G401.6 (cell line): Measurements from ENCODE around the gene EYA2.
"Not testable (repeated sequence)": the region's sequence is repeated elsewhere in the genome, so short reads cannot be mapped to it uniquely, and the experiment has no call there.

Experiments used
- FAIRE-seq: peaks from 2 replicates; lab custom pipeline; 2012; peaks lifted over from hg19 to GRCh38; lab: Jason Lieb, UNC

Gene EYA2

DNA sequence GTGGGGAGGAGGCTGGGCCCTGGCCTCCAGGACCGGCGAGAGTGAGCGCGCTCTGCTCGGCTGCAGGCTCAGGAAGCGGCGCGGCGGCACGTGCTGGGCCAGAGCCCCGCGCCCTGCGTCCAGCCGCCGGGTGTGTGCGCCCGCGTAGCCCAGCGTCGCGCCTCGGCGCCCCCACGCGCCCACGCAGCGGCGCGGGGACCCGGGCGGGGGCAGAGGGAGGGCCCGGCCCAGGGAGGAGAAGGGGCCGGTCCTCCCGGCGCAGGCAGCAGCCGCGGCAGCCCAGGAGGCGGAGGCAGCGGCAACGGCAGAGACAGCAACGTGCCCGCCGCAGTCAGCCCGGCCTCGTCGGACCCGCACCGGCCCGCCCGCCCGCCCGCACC is at the start of gene EYA2:
EYA2 (plus strand) TSS at position 265 of the 380 bp plus-strand sequence. CDS start 95,168 bp downstream, outside the sequence.
- no peak for FAIRE-seq

GRCh38 chr20:46844965-46845364 is 49.7 kb upstream of the EYA2 start:
- FAIRE-seq: no peak

DNA sequence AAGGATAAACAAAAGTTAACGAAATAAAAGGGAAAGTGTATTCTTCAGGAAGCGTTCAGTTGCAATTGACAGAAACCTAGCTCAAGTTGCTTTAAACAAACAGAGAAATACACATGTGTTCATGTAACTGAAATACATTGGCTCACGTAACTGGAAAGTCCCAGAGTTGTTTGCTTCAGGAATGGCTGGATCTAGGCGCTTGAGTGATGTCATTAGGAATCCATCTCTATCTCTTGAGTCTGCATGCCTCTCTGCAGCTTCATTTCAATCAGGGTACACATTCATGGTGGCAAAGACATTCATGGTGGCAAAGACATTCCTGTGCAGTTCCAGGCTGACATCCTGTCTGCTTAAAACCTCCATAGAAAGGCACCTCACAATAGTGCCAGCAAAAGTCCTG is 45.4 kb upstream of the EYA2 start:
- FAIRE-seq: no peak

GRCh38 chr20:46849751-46850150 is 44.9 kb upstream of the EYA2 start:
- FAIRE-seq: no peak

DNA sequence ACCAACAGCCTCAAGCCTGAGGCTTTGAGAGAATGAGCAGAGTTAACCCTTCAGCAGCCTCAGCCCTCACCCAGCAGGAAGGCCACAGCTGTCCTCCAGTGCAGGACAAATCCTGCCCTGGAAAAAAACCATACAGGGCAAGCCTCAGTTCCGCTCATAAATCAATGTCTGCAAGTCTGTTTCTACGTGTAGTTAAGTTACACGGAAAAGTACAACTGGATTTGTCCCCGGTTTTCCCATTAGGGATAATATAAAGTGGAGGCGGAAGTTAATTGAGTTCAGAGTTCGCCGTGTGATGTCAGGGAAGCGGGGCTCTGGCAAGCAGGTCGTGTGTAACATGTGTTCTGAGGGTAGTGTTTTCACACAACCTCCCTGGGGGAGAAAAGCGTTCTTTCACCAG is 44.2 kb upstream of the EYA2 start:
- no peak for FAIRE-seq

DNA sequence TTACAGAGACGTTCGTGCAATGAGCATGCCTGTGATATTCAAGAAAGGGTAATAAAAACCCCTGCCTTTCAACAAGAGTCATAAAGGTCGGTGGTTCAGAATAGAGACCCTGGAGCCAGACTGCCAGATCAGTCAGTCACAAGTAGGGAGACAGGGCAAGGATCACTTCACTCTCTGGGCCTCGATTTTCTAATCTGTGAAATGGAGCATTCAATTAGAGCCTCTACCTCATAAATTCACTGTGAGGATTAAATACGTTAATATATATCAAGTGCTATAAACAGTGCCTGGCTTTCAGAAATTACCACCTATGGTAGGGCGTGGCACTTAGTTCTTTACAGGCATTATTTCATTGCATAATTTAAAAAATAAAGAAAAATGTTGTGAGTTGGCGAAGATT is 43.7 kb upstream of the EYA2 start:
- no peak for FAIRE-seq

DNA sequence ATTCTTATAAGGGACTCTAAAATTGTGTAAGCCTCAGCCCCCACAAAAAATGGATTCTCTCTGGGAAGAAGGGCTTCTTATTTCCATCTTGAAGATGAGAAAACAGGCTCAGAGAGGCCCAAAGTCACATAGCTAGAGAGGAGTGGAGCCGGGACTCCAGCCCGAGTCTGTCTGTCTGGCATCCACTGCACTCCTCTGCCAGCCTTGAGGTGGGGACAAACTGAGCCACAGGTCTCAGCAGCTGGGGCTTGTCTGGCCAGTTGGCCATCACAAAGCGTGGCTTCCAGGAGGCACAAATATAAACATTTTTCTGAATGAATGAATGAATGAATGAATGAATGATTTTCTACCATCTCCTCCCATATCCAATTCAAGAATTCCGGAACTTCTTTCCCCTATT is 42.9 kb upstream of the EYA2 start:
- no peak for FAIRE-seq

DNA sequence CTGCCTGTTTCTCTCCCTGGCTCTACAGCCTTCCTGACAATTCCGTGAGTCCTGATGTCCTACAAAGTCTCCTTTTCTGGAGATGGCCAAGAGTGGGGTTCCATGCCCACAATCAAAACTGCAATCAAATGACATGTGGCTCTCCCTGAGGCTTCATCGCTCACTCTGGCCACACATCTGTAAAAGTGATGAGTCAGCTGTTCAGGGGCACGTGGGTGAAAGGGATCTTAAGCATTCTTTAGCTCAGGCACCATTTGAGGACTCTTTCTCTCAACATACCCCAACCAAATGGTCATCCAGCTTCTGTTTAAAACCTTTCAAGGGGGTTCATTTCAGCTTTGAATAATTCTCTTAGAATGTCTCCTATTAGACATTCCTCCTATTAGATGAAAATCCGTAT is 42.3 kb upstream of the EYA2 start:
- no peak for FAIRE-seq

- no peak for FAIRE-seq
Observed at GRCh38 chr20:46853926-46854325, 40.7 kb upstream of the EYA2 start.

- no peak for FAIRE-seq
Observed at GRCh38 chr20:46857061-46857831, 37.4 kb upstream of the EYA2 start.

DNA sequence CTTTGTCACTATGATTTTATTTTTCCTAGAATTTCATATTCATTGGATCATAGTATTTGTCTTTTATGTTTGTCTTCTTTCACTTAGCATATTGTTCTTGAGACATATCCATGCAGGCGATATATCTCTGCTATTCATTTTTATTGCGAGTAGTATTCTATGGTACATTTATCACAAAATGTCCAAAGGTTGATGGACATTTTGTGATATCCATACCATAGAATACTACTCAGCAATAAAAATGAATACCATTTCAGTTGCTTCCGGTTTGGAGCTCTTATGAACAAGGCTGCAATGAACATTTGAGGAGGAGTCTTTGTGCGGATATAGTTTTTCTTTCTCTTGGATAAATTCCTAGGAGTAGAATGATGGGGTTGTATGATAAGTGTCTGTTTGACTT is 28.8 kb upstream of the EYA2 start:
- FAIRE-seq: no peak

DNA sequence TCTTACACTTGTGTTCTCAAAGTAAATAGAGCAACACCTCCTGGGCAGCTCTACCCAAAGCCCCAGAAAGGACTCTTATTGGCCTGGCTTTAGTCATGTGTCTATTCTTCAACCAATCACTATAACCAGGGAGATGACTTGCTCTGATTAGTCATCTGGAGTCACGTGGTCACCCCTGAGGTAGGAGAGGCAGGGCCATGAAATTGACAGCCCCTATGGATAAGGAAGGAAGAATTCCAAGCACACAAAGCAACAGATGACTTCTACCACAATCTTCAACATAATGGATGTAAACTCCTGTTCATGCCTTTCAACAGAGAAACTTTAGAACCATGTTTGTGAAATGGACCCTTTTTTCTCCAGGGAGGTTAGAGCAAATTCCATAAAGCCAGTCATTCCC is 24.6 kb upstream of the EYA2 start:
- no peak for FAIRE-seq

- no peak for FAIRE-seq
Observed at GRCh38 chr20:46872328-46873211, 22.1 kb upstream of the EYA2 start.

- no peak for FAIRE-seq
Observed at GRCh38 chr20:46875059-46875458, 19.6 kb upstream of the EYA2 start.

GRCh38 chr20:46879386-46879785 is 15.3 kb upstream of the EYA2 start:
- no peak for FAIRE-seq

DNA sequence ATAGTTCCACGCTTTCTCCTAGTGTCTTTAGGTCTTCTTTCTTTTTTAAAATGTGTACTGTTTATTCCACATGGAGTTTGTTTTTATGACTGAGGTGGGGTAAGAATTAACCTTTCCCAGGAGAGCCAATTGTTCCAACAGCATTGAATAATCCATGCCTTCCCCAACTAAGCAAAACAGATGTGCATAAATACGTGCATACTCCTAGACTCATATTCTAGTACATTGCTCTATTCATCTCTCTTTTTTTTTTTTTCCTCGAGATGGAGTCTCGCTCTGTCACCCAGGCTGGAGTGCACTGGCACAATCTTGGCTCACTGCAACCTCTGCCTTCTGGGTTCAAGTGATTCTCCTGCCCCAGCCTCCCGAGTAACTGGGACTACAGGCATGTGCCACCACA is 14.7 kb upstream of the EYA2 start:
- FAIRE-seq: not testable (repeated sequence)

DNA sequence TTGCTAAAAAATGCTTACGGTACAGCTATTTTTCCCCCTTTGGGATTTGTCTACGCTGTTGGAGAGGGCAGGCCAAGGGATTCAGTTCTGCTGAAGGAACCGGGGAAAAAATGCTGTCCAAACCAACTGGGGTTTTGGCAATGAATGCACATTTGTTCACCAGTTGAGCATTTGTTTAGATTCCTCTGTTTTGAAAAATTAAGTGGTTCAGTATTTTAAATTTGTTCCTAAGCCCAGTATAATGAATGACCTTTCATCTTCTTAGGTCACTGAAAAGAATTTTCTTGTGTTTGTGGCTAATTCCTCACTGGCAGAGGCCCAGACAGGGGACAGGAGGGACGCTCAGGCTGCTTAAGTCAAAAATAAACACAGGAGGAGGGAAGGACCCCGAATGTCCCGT is 10.8 kb upstream of the EYA2 start:
- FAIRE-seq: no peak

DNA sequence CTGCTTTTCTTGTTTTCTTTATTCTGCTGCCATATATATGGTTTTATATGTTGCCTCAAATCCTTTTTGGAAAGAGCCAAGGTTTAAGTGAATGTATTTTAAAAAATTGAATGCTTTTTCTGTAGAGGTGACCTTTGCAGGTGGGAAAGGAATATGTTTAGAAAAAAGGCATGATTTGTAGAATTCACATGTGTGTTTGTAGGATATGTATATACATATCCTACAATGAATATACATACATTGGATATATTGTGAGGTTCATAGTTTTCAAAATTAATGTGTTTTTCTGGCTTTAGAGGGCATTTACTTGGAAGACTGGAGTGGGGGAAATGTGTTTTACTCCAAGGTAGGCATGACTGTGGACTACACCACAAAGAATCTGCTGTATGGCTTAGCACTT is 4.0 kb upstream of the EYA2 start:
- FAIRE-seq: no peak

DNA sequence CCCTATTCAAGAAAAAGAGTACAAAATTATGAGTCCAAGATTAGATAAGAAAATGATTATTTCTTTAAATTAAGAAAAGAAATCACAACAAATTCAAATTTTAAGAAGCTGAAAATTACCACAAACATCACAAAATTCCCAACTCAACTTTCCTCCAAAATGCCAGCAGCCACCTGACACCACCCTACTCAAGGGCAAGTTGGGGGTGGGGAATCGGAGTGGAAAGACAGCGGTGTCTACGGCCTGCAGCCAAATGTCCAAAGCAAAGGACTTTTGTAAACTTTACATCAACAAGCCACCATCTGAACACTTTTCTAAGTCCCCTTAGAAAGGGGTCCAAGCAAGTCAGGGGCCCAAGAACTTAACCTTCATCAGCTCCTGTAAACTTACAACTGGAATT is 1.6 kb upstream of the EYA2 start:
- FAIRE-seq: no peak

DNA sequence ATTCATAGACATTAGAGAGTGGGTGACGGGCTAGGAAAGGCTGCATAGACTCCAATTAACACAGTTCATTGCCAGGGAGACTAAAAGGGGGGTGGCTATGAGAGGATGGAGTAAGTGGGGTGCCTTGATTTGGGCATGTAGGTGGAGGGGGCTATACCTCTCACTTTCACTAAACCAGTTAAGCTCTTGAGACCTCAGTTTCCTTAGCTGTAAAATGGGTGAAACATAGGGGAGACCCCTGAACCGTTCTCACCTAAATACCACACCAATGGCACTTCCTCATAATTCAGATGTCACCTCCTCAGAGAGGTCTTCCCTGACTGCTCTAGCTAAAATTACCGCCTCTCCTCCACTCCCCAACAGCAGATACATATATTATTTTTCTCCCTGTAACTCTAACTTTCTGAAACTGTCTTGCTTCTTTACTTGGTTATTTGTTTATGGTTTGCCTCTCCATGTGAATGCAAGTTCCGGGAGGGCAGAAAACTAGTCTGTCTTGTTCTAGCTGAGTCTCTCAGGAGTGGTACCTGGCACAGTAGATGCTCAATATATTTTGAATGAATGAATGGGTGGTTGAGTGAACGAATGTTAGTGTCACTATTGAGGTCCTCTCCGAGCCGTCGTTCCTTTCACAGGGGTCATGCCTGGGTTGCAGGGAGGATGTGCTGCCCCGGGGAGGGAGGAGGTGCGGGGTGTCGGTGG is 615 bp upstream of the EYA2 start:
- FAIRE-seq: no peak

GRCh38 chr20:46894971-46895905 is 595 bp downstream of the EYA2 start:
- FAIRE-seq: no peak

GRCh38 chr20:46895906-46896242 is 1.2 kb downstream of the EYA2 start:
- no peak for FAIRE-seq
